Mesothelial cell of epicardium (in vitro differentiated cells): ENCODE measurements around the gene DESI2. TPM values are rescaled to one million over a fixed set of nuclear protein-coding genes. Genes with fewer than 3 reads are reported as not detected.
A peak's percentile ranks its signal among the peaks of the same experiment; 100 is the strongest.

Experiments
- DNase-seq, 2 experiments: peaks; one replicate each; pipeline ENCODE4 v3.0.0; 2021; ENCODE audit warnings: low spot score in 2 of 2; ENCODE audit not compliant: unreplicated experiment in 2 of 2
- H3K27ac Mint-ChIP-seq: 2 replicates; pipeline ENCODE4 v1.8.0; 2021; ENCODE audit warnings: mixed read lengths
- H3K27me3 Mint-ChIP-seq: 2 replicates; pipeline ENCODE4 v1.8.0; 2021; ENCODE audit warnings: low read depth, mixed read lengths
- H3K36me3 Mint-ChIP-seq: 2 replicates; pipeline ENCODE4 v1.8.0; 2021; ENCODE audit warnings: mixed read lengths
- H3K4me1 Mint-ChIP-seq: 2 replicates; pipeline ENCODE4 v1.8.0; 2021; ENCODE audit warnings: mixed read lengths
- H3K4me3 Mint-ChIP-seq: 2 replicates; pipeline ENCODE4 v1.8.0; 2021; ENCODE audit warnings: mild to moderate bottlenecking, moderate library complexity, mixed read lengths
- H3K9me3 Mint-ChIP-seq: 2 replicates; pipeline ENCODE4 v1.8.0; 2021; ENCODE audit warnings: mixed read lengths
- total RNA-seq: library from RNA; stranded (reverse); gene quantifications from 3 replicates; pipeline ENCODE4 v1.2.1, GENCODE V29; 2021
- TF ChIP-seq, protein P1 (sequence below): fragments of 200-600 bp; sonication (generic); IDR thresholded peaks from one replicate; pipeline ENCODE4 v1.5.0; 2021; ENCODE audit warnings: antibody characterized with exemption; ENCODE audit not compliant: unreplicated experiment

The DESI2 gene
- total RNA-seq: 30.7 to 32.0 TPM (median 31.1 TPM) in 3 replicates

GRCh38 chr1:244652623-244653438 is at the start of gene DESI2:
DESI2 (plus strand) TSS chr1:244653126; CDS start chr1:244653314, 188 bp downstream.
- Mint-ChIP-seq H3K9me3 (no peaks in the 10 kb centered on the region), H3K36me3 (peaks cover 8% of the 10 kb centered on the region), H3K4me1 (peaks cover 17% of the 10 kb centered on the region), H3K27me3 (no peaks in the 10 kb centered on the region), H3K27ac (peak within 1 kb of the TSS; percentile 95), H3K4me3 (peak within 1 kb of the TSS; percentile 81)
- TF ChIP-seq, protein P1, sequence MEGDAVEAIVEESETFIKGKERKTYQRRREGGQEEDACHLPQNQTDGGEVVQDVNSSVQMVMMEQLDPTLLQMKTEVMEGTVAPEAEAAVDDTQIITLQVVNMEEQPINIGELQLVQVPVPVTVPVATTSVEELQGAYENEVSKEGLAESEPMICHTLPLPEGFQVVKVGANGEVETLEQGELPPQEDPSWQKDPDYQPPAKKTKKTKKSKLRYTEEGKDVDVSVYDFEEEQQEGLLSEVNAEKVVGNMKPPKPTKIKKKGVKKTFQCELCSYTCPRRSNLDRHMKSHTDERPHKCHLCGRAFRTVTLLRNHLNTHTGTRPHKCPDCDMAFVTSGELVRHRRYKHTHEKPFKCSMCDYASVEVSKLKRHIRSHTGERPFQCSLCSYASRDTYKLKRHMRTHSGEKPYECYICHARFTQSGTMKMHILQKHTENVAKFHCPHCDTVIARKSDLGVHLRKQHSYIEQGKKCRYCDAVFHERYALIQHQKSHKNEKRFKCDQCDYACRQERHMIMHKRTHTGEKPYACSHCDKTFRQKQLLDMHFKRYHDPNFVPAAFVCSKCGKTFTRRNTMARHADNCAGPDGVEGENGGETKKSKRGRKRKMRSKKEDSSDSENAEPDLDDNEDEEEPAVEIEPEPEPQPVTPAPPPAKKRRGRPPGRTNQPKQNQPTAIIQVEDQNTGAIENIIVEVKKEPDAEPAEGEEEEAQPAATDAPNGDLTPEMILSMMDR: peak; percentile 57
- peak; percentile 95 to 97 for DNase-seq

GRCh38 chr1:244603498-244603897 is 49.4 kb upstream of the DESI2 start:
- Mint-ChIP-seq H3K27me3 (no peaks in the 10 kb centered on the region), H3K9me3 (peaks cover 4% of the 10 kb centered on the region), H3K4me1 (peaks cover 5% of the 10 kb centered on the region), H3K4me3 (no peak overlapping the region), H3K27ac (no peak overlapping the region), H3K36me3 (no peaks in the 10 kb centered on the region)
- TF ChIP-seq, protein P1: peak; percentile 94
- no peak for DNase-seq

DNA sequence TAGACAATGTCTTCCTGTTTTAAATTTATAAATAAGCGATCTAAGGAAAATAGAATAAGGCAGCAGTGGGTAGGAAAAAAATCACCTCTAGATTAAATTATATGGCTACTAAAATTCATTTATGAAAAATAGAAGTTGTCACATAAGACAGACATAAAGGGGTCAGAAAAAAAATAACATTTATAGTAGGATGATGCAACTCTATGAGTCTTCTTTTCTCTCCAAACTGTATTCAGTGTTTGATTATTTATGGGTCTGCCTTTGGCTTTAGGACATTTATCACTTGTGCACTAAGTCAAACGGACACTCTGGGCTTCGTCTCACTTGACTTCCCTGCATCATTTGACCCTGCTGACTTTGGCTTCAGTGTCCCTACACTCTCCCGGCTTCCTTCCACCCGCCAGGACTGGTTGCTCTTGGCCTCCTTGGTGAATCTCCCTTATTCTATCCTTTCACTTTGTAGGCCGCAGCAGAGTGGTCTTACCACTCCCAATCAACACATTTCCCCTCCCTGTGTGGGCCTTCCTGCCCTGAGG is 47.0 kb upstream of the DESI2 start:
- H3K27me3 Mint-ChIP-seq: no peaks in the 10 kb centered on the region

DNA sequence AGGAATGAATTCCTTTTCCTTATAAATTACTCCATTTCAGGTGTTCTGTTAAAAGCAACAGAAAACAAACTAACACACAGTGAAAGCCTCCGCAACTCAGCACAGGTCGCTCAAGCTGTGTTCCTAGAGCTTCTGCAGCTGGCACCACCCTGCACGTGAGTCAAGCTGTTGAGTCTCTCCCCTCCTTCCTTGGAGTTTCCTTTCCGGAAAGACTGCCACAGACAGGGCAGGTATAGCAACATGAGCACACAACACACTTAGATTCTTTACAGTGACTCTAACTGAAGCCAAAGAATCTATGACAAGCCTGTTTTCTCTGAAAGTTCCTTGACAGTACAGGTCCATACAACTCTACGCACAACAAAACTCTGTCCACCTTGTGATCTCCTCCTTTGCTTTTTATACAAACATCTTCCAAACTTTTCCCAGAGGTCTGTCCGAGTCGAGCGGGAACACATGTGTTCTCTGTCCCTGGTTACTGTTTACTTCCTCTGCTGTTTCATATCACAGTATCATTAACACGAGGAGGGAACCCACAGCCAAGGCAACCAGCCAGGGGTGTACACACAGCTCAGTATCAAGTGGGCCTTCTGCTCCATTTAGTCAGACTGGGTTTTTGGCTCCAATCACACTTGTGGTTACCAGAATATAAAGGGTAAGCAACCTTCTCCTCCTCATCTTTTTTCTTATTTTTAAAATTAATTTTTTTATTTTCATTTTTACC is 38.7 kb upstream of the DESI2 start:
- Mint-ChIP-seq H3K27me3 (no peaks in the 10 kb centered on the region), H3K27ac (no peak overlapping the region), H3K9me3 (no peaks in the 10 kb centered on the region), H3K4me3 (no peak overlapping the region), H3K36me3 (no peaks in the 10 kb centered on the region), H3K4me1 (peaks cover 6% of the 10 kb centered on the region)
- DNase-seq: no peak
- TF ChIP-seq, protein P1: no peak

More for the DNA sequence above, 47.0 kb upstream of the DESI2 start:
- Mint-ChIP-seq H3K36me3 (no peaks in the 10 kb centered on the region), H3K4me1 (no peaks in the 10 kb centered on the region), H3K27ac (no peak overlapping the region), H3K4me3 (no peak overlapping the region), H3K9me3 (peaks cover 4% of the 10 kb centered on the region)
- DNase-seq: no peak
- TF ChIP-seq, protein P1: no peak

DNA sequence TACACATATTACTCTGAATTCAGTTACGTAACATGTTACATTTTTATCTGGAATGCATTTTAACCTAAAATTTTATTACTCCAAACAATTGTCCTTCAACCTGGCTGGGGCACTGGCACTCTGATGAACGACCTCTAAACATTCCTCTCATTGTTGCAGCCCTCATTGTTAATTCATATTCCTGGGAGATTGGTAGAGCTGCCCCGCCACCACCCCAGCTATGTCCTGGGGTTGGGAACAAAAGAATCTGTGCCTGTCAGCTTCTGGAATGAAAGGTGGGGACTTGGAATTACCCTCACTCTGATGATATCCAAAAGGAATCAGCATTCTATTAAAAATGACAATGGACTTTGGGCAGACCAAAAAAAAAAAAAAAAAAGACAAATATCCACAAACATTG is 38.0 kb upstream of the DESI2 start:
- no peak overlapping the region for H3K27ac Mint-ChIP-seq
- no peak for DNase-seq
- H3K4me1 Mint-ChIP-seq: peaks cover 6% of the 10 kb centered on the region
- H3K27me3 Mint-ChIP-seq: no peaks in the 10 kb centered on the region
- no peaks in the 10 kb centered on the region for H3K9me3 Mint-ChIP-seq
- TF ChIP-seq, protein P1: no peak
- H3K36me3 Mint-ChIP-seq: no peaks in the 10 kb centered on the region
- H3K4me3 Mint-ChIP-seq: no peak overlapping the region
